ENCODE data around the gene CHTF8.

DNA sequence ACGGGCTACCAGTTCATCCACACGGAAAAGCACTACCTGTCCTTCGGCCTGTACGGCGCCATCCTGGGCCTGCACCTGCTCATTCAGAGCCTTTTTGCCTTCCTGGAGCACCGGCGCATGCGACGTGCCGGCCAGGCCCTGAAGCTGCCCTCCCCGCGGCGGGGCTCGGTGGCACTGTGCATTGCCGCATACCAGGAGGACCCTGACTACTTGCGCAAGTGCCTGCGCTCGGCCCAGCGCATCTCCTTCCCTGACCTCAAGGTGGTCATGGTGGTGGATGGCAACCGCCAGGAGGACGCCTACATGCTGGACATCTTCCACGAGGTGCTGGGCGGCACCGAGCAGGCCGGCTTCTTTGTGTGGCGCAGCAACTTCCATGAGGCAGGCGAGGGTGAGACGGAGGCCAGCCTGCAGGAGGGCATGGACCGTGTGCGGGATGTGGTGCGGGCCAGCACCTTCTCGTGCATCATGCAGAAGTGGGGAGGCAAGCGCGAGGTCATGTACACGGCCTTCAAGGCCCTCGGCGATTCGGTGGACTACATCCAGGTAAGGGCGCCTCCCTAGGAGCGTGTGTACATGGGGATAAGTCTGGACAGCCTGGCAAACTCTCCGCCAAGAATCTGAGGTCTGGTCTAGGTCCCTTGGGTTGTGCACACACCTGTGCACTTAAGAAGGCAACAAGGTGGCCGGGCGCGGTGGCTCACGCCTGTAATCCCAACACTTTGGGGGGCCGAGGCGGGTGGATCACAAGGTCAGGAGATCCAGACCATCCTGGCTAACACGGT is 22.7 kb downstream of the CHTF8 start:
- no peak for TF ChIP-seq GATA2 (IDR thresholded peaks at IDR 0.05; ENCODE audit: low read depth, low read length)
- TF ChIP-seq GATA3 (IDR thresholded peaks at IDR 0.05; ENCODE audit: low read depth, low read length): no peak

Data from SH-SY5Y (cell line).